Small intestine (tissue), 7 donors: ENCODE data around the gene PRICKLE1. TPM values are rescaled to one million over a fixed set of nuclear protein-coding genes. Genes with fewer than 3 reads are reported as not detected.

ENCODE experiments used
- DNase-seq, 2 donors: peaks; one replicate each; pipeline versions ENCODE4 v3.0.0 to v3.0.0-alpha.2; 2013
- FAIRE-seq: peaks from 2 replicates; lab custom pipeline; 2012; peaks lifted over from hg19 to GRCh38; lab: Jason Lieb, UNC
- H3K27ac ChIP-seq, 3 donors: one replicate each; pipeline ENCODE4 v1.5.1; 2013; ENCODE audit warnings: low read length in 2 of 3, mild to moderate bottlenecking in 2 of 3, control low read depth in 1 of 3, inconsistent platforms in 1 of 3, low read depth in 1 of 3, moderate library complexity in 1 of 3
- H3K27me3 ChIP-seq, 3 donors: one replicate each; pipeline ENCODE4 v1.6.1; 2013; ENCODE audit warnings: low read length in 3 of 3, inconsistent platforms in 1 of 3; ENCODE audit not compliant: control insufficient read depth in 3 of 3, insufficient read depth in 3 of 3
- H3K36me3 ChIP-seq, 3 donors: one replicate each; pipeline ENCODE4 v1.6.1; 2013; ENCODE audit warnings: low read length in 3 of 3, inconsistent platforms in 1 of 3, low read depth in 1 of 3, mild to moderate bottlenecking in 1 of 3, moderate library complexity in 1 of 3; ENCODE audit not compliant: control insufficient read depth in 3 of 3, insufficient read depth in 2 of 3
- H3K4me1 ChIP-seq, 3 donors: one replicate each; pipeline ENCODE4 v1.6.1; 2013; ENCODE audit warnings: low read length in 2 of 3, inconsistent platforms in 1 of 3, low read depth in 1 of 3, mild to moderate bottlenecking in 1 of 3, moderate library complexity in 1 of 3; ENCODE audit not compliant: control insufficient read depth in 3 of 3, insufficient read depth in 2 of 3
- H3K4me3 ChIP-seq, 3 donors: one replicate each; pipeline ENCODE4 v1.5.1; 2013; ENCODE audit warnings: low read length in 3 of 3, control low read depth in 1 of 3, inconsistent platforms in 1 of 3, low read depth in 1 of 3, mild to moderate bottlenecking in 1 of 3, moderate library complexity in 1 of 3
- H3K9me3 ChIP-seq, 2 donors: one replicate each; pipeline ENCODE4 v1.6.1; 2013; ENCODE audit warnings: low read depth in 1 of 2, low read length in 1 of 2; ENCODE audit not compliant: control insufficient read depth in 2 of 2, insufficient read depth in 1 of 2
- WGBS, 3 donors: extraction: QIAGEN DNeasy Blood & Tissue Kit; methylation state at CpG; one replicate each; pipeline ENCODE4 v1.1.7; 2013; 5-methylcytosine and 5-hydroxymethylcytosine counted together
- polyA plus RNA-seq, 4 donors: library from polyadenylated mRNA; stranded (reverse) in 3 of 4; unstranded in 1 of 4; fragments of 200-250 nt in 3 of 4; fragments of 120-200 nt in 1 of 4; gene quantifications; one replicate each; pipeline versions ENCODE4 v1.2.1 to v1.2.3, GENCODE V29; 2013
- donor health status: healthy with polysubstance abuse.
- donor health status: control.
- donor health status: control.
- donor health status: Bipolar disorder and iron deficiency.
- donor health status: healthy.

Gene PRICKLE1
- polyA plus RNA-seq, 4 donors: 0.22 to 4.0 (median 0.82) TPM

- FAIRE-seq (no peak), DNase-seq (no peak)
- Histone ChIP-seq H3K27me3 (peaks cover 0 to 3% (median 2%) of the 10 kb centered on the region in 3 donors), H3K9me3 (no peaks in the 10 kb centered on the region), H3K36me3 (no peaks in the 10 kb centered on the region), H3K27ac (no peak overlapping the region), H3K4me1 (no peaks in the 10 kb centered on the region), H3K4me3 (no peak overlapping the region)
- 78 to 89% (median 83%) methylated on average over 1 of the region's 1 CpG for WGBS, 3 donors
These were observed 16.9 kb upstream of the PRICKLE1 start for GRCh38 chr12:42606471-42606870.

GRCh38 chr12:42605685-42606084 lies 16.1 kb upstream of the PRICKLE1 start:
- FAIRE-seq: no peak
- H3K4me1 ChIP-seq: no peaks in the 10 kb centered on the region
- no peaks in the 10 kb centered on the region for H3K36me3 ChIP-seq
- H3K4me3 ChIP-seq: no peak overlapping the region
- no peak for DNase-seq
- H3K9me3 ChIP-seq: no peaks in the 10 kb centered on the region
- no peak overlapping the region for H3K27ac ChIP-seq
- H3K27me3 ChIP-seq: peaks cover 0 to 3% (median 2%) of the 10 kb centered on the region in 3 donors

GRCh38 chr12:42603246-42603990 lies 13.9 kb upstream of the PRICKLE1 start:
- Histone ChIP-seq H3K27me3 (peaks cover 0 to 3% (median 2%) of the 10 kb centered on the region in 3 donors), H3K4me1 (no peaks in the 10 kb centered on the region), H3K27ac (no peak overlapping the region), H3K4me3 (no peak overlapping the region), H3K36me3 (no peaks in the 10 kb centered on the region), H3K9me3 (no peaks in the 10 kb centered on the region)
- DNase-seq (no peak), FAIRE-seq (no peak)
- 54 to 66% (median 55%) methylated on average over 6 of the region's 6 CpGs for WGBS, 3 donors

- H3K4me3 ChIP-seq: no peak overlapping the region
- no peaks in the 10 kb centered on the region for H3K36me3 ChIP-seq
- peaks cover 0 to 20% (median 4%) of the 10 kb centered on the region in 3 donors for H3K27me3 ChIP-seq
- H3K4me1 ChIP-seq: peaks cover 0 to 9% (median 0%) of the 10 kb centered on the region in 3 donors
- H3K9me3 ChIP-seq: no peaks in the 10 kb centered on the region
- peak; percentile 22 to 51 for DNase-seq
- no peak overlapping the region for H3K27ac ChIP-seq
- FAIRE-seq: no peak
- 7 to 60% (median 53%) methylated on average over 2 of the region's 2 CpGs for WGBS, 3 donors
These were observed 4.3 kb upstream of the PRICKLE1 start for GRCh38 chr12:42593874-42594273.

- DNase-seq: peak; percentile 28 to 59
- Histone ChIP-seq H3K9me3 (no peaks in the 10 kb centered on the region), H3K36me3 (no peaks in the 10 kb centered on the region), H3K27me3 (peaks cover 0 to 31% (median 9%) of the 10 kb centered on the region in 3 donors), H3K27ac (no peak overlapping the region), H3K4me3 (peak overlapping the region in 2 of 3 donors; percentile 33 to 55), H3K4me1 (peaks cover 0 to 17% (median 0%) of the 10 kb centered on the region in 3 donors)
- WGBS, 3 donors: 1 to 2% (median 1%) methylated on average over 25 of the region's 25 CpGs
- no peak for FAIRE-seq
These were observed 886 bp upstream of the PRICKLE1 start for GRCh38 chr12:42590330-42590934.

GRCh38 chr12:42588524-42589464 lies 752 bp downstream of the PRICKLE1 start:
- no peaks in the 10 kb centered on the region for H3K9me3 ChIP-seq
- WGBS, 3 donors: 2 to 7% (median 4%) methylated on average over 52 of the region's 52 CpGs
- FAIRE-seq (no peak), DNase-seq (peak in 1 of 2 donors; percentile 51)
- H3K36me3 ChIP-seq: no peaks in the 10 kb centered on the region
- H3K4me1 ChIP-seq: peaks cover 0 to 17% (median 0%) of the 10 kb centered on the region in 3 donors
- peaks cover 0 to 33% (median 9%) of the 10 kb centered on the region in 3 donors for H3K27me3 ChIP-seq
- H3K27ac ChIP-seq: no peak overlapping the region
- H3K4me3 ChIP-seq: peak overlapping the region; percentile 40 to 58 (median 55)

GRCh38 chr12:42587601-42588523 lies 1.7 kb downstream of the PRICKLE1 start:
- Histone ChIP-seq H3K27me3 (peaks cover 0 to 33% (median 9%) of the 10 kb centered on the region in 3 donors), H3K4me1 (peaks cover 0 to 17% (median 0%) of the 10 kb centered on the region in 3 donors), H3K4me3 (peak overlapping the region in 1 of 3 donors; percentile 58), H3K27ac (no peak overlapping the region), H3K36me3 (no peaks in the 10 kb centered on the region), H3K9me3 (no peaks in the 10 kb centered on the region)
- FAIRE-seq (no peak), DNase-seq (peak in 1 of 2 donors; percentile 45)
- WGBS, 3 donors: 19 to 45% (median 43%) methylated on average over 7 of the region's 7 CpGs
